ENCODE measurements around the gene DERL3. TPM values are rescaled to one million over a fixed set of nuclear protein-coding genes. Genes with fewer than 3 reads are reported as not detected.
A peak's percentile ranks its signal among the peaks of the same experiment; 100 is the strongest.

DERL3 gene
- total RNA-seq, 1 experiment from 2014 or later = 1.5 TPM

- peaks cover 65% of the 10 kb centered on the region for H3K36me3 ChIP-seq (ENCODE audit: insufficient read depth, low read length, poor library complexity, severe bottlenecking)
- intact Hi-C loops (cut with micrococcal nuclease; ENCODE audit: unreplicated experiment) = no loop called here
- H3K4me1 ChIP-seq (ENCODE audit: insufficient read depth, low read length, poor library complexity, severe bottlenecking) = peaks cover 12% of the 10 kb centered on the region
- no peaks in the 10 kb centered on the region for H3K27me3 ChIP-seq (replicated peaks; ENCODE audit: insufficient read depth, low read depth, low read length, poor library complexity)
- ChIA-PET POLR2A (ENCODE audit: low non-redundant PET) (no interaction called here), CTCF (no interaction called here)
- TF ChIP-seq EZH2 (IDR thresholded peaks at IDR 0.05; ENCODE audit: borderline replicate concordance, low read depth, low read length, poor library complexity, severe bottlenecking) (no peak), CTCF (conservative IDR thresholded peaks at IDR 0.05; ENCODE audit: low read depth, low read length) (no peak)
- DNase-seq (ENCODE audit: low spot score) = no peak
- no TSS peak for BruUV-seq (replicated peaks)
- H3K4me3 ChIP-seq (ENCODE audit: low read depth, low read length, poor library complexity, severe bottlenecking) = no peak overlapping the region
- H3K9me3 ChIP-seq (ENCODE audit: low read depth, low read length, poor library complexity, severe bottlenecking) = no peaks in the 10 kb centered on the region
- H3K27ac ChIP-seq (ENCODE audit: low read depth, low read length, poor library complexity, severe bottlenecking) = no peak overlapping the region
Measured at GRCh38 chr22:23824476-23825245, 14.1 kb downstream of the DERL3 start.

- no peak for DNase-seq (ENCODE audit: low spot score)
- Histone ChIP-seq H3K9me3 (ENCODE audit: low read depth, low read length, poor library complexity, severe bottlenecking) (no peaks in the 10 kb centered on the region), H3K4me1 (ENCODE audit: insufficient read depth, low read length, poor library complexity, severe bottlenecking) (peaks cover 12% of the 10 kb centered on the region), H3K4me3 (ENCODE audit: low read depth, low read length, poor library complexity, severe bottlenecking) (no peak overlapping the region), H3K27ac (ENCODE audit: low read depth, low read length, poor library complexity, severe bottlenecking) (peak overlapping the region; percentile 30), H3K27me3 (replicated peaks; ENCODE audit: insufficient read depth, low read depth, low read length, poor library complexity) (no peaks in the 10 kb centered on the region), H3K36me3 (ENCODE audit: insufficient read depth, low read length, poor library complexity, severe bottlenecking) (peaks cover 64% of the 10 kb centered on the region)
- no peak for TF ChIP-seq CTCF (conservative IDR thresholded peaks at IDR 0.05; ENCODE audit: low read depth, low read length)
- TF ChIP-seq EZH2 (IDR thresholded peaks at IDR 0.05; ENCODE audit: borderline replicate concordance, low read depth, low read length, poor library complexity, severe bottlenecking) = no peak
- intact Hi-C loops (cut with micrococcal nuclease; ENCODE audit: unreplicated experiment) = no loop called here
- POLR2A ChIA-PET (ENCODE audit: low non-redundant PET) = no interaction called here
- CTCF ChIA-PET = no interaction called here
- no TSS peak for BruUV-seq (replicated peaks)
Measured at GRCh38 chr22:23823331-23823791, 15.4 kb downstream of the DERL3 start.

GRCh38 chr22:23822101-23822671 is 16.6 kb downstream of the DERL3 start:
- no peak overlapping the region for H3K4me3 ChIP-seq (ENCODE audit: low read depth, low read length, poor library complexity, severe bottlenecking)
- no peak overlapping the region for H3K27ac ChIP-seq (ENCODE audit: low read depth, low read length, poor library complexity, severe bottlenecking)
- POLR2A ChIA-PET (ENCODE audit: low non-redundant PET) = no interaction called here

More at GRCh38 chr22:23822101-23822671, 16.6 kb downstream of the DERL3 start:
- TF ChIP-seq EZH2 (IDR thresholded peaks at IDR 0.05; ENCODE audit: borderline replicate concordance, low read depth, low read length, poor library complexity, severe bottlenecking) = no peak
- TF ChIP-seq CTCF (conservative IDR thresholded peaks at IDR 0.05; ENCODE audit: low read depth, low read length) = no peak
- Histone ChIP-seq H3K4me1 (ENCODE audit: insufficient read depth, low read length, poor library complexity, severe bottlenecking) (peaks cover 12% of the 10 kb centered on the region), H3K27me3 (replicated peaks; ENCODE audit: insufficient read depth, low read depth, low read length, poor library complexity) (no peaks in the 10 kb centered on the region), H3K9me3 (ENCODE audit: low read depth, low read length, poor library complexity, severe bottlenecking) (no peaks in the 10 kb centered on the region), H3K36me3 (ENCODE audit: insufficient read depth, low read length, poor library complexity, severe bottlenecking) (peaks cover 64% of the 10 kb centered on the region)
- BruUV-seq (replicated peaks) = no TSS peak
- intact Hi-C loops (cut with micrococcal nuclease; ENCODE audit: unreplicated experiment) = no loop called here
- DNase-seq (ENCODE audit: low spot score) = no peak
- CTCF ChIA-PET = no interaction called here

Measured in A673 (cell line).